ENCODE data around the gene GALNT7.
A peak's percentile ranks its signal among the peaks of the same experiment; 100 is the strongest.

Gene GALNT7

GRCh38 chr4:173214231-173214630, 45.6 kb downstream of the GALNT7 start:
- Histone ChIP-seq H2AFZ (ENCODE audit: low read depth) (no peak overlapping the region), H3K27ac (no peak overlapping the region), H3K79me2 (ENCODE audit: insufficient read depth, low read depth) (peaks cover 71% of the 10 kb centered on the region; the same call in 1 of the 2 replicates)

GRCh38 chr4:173214661-173215060, 46.0 kb downstream of the GALNT7 start:
- Histone ChIP-seq H4K20me1 (ENCODE audit: insufficient read depth) (no peaks in the 10 kb centered on the region), H3K4me2 (no peak overlapping the region), H3K4me3 (IDR thresholded peaks at IDR 0.05; ENCODE audit: insufficient read depth, low read depth, low read length) (no peak overlapping the region), H2AFZ (ENCODE audit: low read depth) (no peak overlapping the region), H3K27ac (no peak overlapping the region), H3K79me2 (ENCODE audit: insufficient read depth, low read depth) (peaks cover 71% of the 10 kb centered on the region; the same call in 1 of the 2 replicates), H3K9ac (no peak overlapping the region), H3K27me3 (ENCODE audit: insufficient read depth, low read depth) (no peaks in the 10 kb centered on the region), H3K4me1 (ENCODE audit: low read depth, poor library complexity, severe bottlenecking) (peaks cover 82% of the 10 kb centered on the region), H3K36me3 (ENCODE audit: insufficient read depth) (no peaks in the 10 kb centered on the region)
- TF ChIP-seq CTCF (conservative IDR thresholded peaks at IDR 0.05; ENCODE audit: low read depth, low read length) = no peak

More at GRCh38 chr4:173214231-173214630, 45.6 kb downstream of the GALNT7 start:
- Histone ChIP-seq H3K4me3 (IDR thresholded peaks at IDR 0.05; ENCODE audit: insufficient read depth, low read depth, low read length) (no peak overlapping the region), H3K4me1 (ENCODE audit: low read depth, poor library complexity, severe bottlenecking) (peaks cover 78% of the 10 kb centered on the region), H4K20me1 (ENCODE audit: insufficient read depth) (no peaks in the 10 kb centered on the region), H3K36me3 (ENCODE audit: insufficient read depth) (no peaks in the 10 kb centered on the region), H3K4me2 (no peak overlapping the region), H3K9ac (no peak overlapping the region), H3K27me3 (ENCODE audit: insufficient read depth, low read depth) (no peaks in the 10 kb centered on the region)
- TF ChIP-seq CTCF (conservative IDR thresholded peaks at IDR 0.05; ENCODE audit: low read depth, low read length) = no peak

- no peaks in the 10 kb centered on the region for H3K36me3 ChIP-seq (ENCODE audit: insufficient read depth)
- no peaks in the 10 kb centered on the region for H3K27me3 ChIP-seq (ENCODE audit: insufficient read depth, low read depth)
- H3K9ac ChIP-seq = no peak overlapping the region
- no peak for TF ChIP-seq CTCF (conservative IDR thresholded peaks at IDR 0.05; ENCODE audit: low read depth, low read length)
- H3K4me3 ChIP-seq (IDR thresholded peaks at IDR 0.05; ENCODE audit: insufficient read depth, low read depth, low read length) = no peak overlapping the region
- 0 out of 2 replicates have a peak overlapping the region, but pooled peaks have one; percentile 3 for H3K27ac ChIP-seq
- H3K4me2 ChIP-seq = peak overlapping the region; percentile 18; the same call in 1 of the 2 replicates
- H3K4me1 ChIP-seq (ENCODE audit: low read depth, poor library complexity, severe bottlenecking) = peaks cover 68% of the 10 kb centered on the region
- H2AFZ ChIP-seq (ENCODE audit: low read depth) = no peak overlapping the region
- peaks cover 3% of the 10 kb centered on the region for H4K20me1 ChIP-seq (ENCODE audit: insufficient read depth)
- H3K79me2 ChIP-seq (ENCODE audit: insufficient read depth, low read depth) = peaks cover 78% of the 10 kb centered on the region; the same call in 1 of the 2 replicates
Observed at GRCh38 chr4:173217075-173217474, 48.5 kb downstream of the GALNT7 start.

- no peak for TF ChIP-seq CTCF (conservative IDR thresholded peaks at IDR 0.05; ENCODE audit: low read depth, low read length)
Observed at GRCh38 chr4:173217727-173218126, 49.1 kb downstream of the GALNT7 start.

More at GRCh38 chr4:173217727-173218126, 49.1 kb downstream of the GALNT7 start:
- Histone ChIP-seq H4K20me1 (ENCODE audit: insufficient read depth) (peaks cover 3% of the 10 kb centered on the region), H2AFZ (ENCODE audit: low read depth) (no peak overlapping the region), H3K4me3 (IDR thresholded peaks at IDR 0.05; ENCODE audit: insufficient read depth, low read depth, low read length) (no peak overlapping the region), H3K4me1 (ENCODE audit: low read depth, poor library complexity, severe bottlenecking) (peaks cover 61% of the 10 kb centered on the region), H3K4me2 (peak overlapping the region; percentile 18; the same call in 1 of the 2 replicates), H3K36me3 (ENCODE audit: insufficient read depth) (no peaks in the 10 kb centered on the region), H3K27ac (0 out of 2 replicates have a peak overlapping the region, but pooled peaks have one; percentile 3), H3K9ac (no peak overlapping the region), H3K79me2 (ENCODE audit: insufficient read depth, low read depth) (peaks cover 78% of the 10 kb centered on the region; the same call in 1 of the 2 replicates), H3K27me3 (ENCODE audit: insufficient read depth, low read depth) (no peaks in the 10 kb centered on the region)

Data from KMS-11 (cell line).